Measurements from ENCODE around the gene BACE1.
"Not testable (repeated sequence)": the region's sequence is repeated elsewhere in the genome, so short reads cannot be mapped to it uniquely, and the experiment has no call there.

The BACE1 gene

DNA sequence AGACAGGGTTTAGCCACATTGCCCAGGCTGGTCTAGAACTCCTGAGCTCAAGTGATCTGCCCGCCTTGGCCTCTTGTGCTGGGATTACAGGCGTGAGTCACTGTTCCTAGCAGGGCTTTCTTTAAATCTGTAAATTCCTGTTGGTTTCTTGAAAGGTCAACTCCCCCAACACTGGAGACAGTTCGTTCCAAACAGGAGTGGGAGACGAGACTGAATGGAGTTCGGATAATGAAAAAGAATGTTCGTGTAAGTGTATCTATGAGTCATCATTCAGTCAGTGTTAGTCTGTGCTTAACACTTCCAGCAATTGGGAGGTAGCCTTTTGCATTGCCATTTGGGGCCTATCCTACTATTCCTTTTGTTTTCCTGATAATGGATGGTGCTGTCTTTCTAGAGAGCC lies 34.9 kb downstream of the BACE1 start:
- TF ChIP-seq, protein P1, sequence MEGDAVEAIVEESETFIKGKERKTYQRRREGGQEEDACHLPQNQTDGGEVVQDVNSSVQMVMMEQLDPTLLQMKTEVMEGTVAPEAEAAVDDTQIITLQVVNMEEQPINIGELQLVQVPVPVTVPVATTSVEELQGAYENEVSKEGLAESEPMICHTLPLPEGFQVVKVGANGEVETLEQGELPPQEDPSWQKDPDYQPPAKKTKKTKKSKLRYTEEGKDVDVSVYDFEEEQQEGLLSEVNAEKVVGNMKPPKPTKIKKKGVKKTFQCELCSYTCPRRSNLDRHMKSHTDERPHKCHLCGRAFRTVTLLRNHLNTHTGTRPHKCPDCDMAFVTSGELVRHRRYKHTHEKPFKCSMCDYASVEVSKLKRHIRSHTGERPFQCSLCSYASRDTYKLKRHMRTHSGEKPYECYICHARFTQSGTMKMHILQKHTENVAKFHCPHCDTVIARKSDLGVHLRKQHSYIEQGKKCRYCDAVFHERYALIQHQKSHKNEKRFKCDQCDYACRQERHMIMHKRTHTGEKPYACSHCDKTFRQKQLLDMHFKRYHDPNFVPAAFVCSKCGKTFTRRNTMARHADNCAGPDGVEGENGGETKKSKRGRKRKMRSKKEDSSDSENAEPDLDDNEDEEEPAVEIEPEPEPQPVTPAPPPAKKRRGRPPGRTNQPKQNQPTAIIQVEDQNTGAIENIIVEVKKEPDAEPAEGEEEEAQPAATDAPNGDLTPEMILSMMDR (IDR thresholded peaks at IDR 0.05; ENCODE audit: insufficient read depth, low read length, poor library complexity, severe bottlenecking): no peak
- peaks cover 10% of the 10 kb centered on the region for H3K36me3 ChIP-seq (ENCODE audit: control insufficient read depth, insufficient read depth, low read length)
- H3K27me3 ChIP-seq (replicated peaks; ENCODE audit: control insufficient read depth, insufficient read depth, low read length): no peaks in the 10 kb centered on the region
- H3K4me3 ChIP-seq (replicated peaks; ENCODE audit: low read depth, low read length): no peak overlapping the region
- DNase-seq (ENCODE audit: extremely low read depth, insufficient read length): no peak

DNA sequence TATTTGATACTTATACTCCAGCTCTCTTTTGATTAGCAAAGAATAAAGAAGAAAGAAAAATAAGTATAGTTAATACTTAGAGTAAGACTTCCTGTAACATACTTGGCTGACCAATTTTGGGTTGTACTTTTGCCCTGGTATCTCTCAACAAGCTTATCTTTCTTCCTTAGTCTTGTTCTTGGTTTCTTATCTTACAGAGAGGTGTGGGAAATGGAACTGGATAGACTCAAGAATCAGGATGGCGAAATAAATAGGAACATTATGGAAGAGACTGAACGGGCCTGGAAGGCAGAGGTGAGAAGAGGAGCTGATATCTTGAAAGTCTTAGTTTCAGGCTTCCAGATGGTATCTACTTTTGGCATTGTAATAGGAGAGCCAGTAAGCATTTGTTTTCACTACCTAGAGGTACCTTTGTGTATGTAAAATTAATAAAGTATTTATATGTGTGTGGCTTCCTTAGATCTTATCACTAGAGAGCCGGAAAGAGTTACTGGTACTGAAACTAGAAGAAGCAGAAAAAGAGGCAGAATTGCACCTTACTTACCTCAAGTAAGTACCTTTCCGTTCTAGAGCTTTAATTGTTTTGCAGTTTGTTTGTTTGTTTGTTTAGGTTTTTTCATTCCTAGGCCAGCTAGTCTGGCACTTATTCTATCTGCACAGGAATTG lies 36.2 kb downstream of the BACE1 start:
- TF ChIP-seq, protein P1 (IDR thresholded peaks at IDR 0.05; ENCODE audit: insufficient read depth, low read length, poor library complexity, severe bottlenecking): no peak
- peaks cover 10% of the 10 kb centered on the region for H3K36me3 ChIP-seq (ENCODE audit: control insufficient read depth, insufficient read depth, low read length)
- H3K27me3 ChIP-seq (replicated peaks; ENCODE audit: control insufficient read depth, insufficient read depth, low read length): no peaks in the 10 kb centered on the region
- no peak for DNase-seq (ENCODE audit: extremely low read depth, insufficient read length)
- no peak overlapping the region for H3K4me3 ChIP-seq (replicated peaks; ENCODE audit: low read depth, low read length)

DNA sequence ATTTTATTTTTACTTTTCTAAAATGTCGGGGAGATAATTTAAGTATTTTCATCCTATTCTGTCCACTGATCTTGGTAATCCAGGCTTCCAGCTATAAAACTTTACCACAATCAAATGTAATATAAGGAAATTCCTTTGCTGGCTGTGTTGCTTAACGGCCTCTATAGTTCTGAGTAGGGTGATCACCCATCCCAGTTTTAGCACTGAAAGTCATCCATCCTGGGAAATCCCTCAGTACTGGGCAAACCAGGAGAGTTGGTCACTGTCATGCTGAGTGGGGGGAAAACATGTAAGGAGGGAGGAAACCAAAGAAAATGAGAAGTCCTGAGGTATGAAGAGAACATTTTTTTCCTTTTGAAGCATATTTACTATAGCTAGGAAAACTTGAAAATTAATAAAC lies 37.7 kb downstream of the BACE1 start:
- H3K36me3 ChIP-seq (ENCODE audit: control insufficient read depth, insufficient read depth, low read length): peaks cover 10% of the 10 kb centered on the region
- TF ChIP-seq, protein P1 (IDR thresholded peaks at IDR 0.05; ENCODE audit: insufficient read depth, low read length, poor library complexity, severe bottlenecking): no peak
- no peak for DNase-seq (ENCODE audit: extremely low read depth, insufficient read length)
- no peaks in the 10 kb centered on the region for H3K27me3 ChIP-seq (replicated peaks; ENCODE audit: control insufficient read depth, insufficient read depth, low read length)
- H3K4me3 ChIP-seq (replicated peaks; ENCODE audit: low read depth, low read length): no peak overlapping the region

DNA sequence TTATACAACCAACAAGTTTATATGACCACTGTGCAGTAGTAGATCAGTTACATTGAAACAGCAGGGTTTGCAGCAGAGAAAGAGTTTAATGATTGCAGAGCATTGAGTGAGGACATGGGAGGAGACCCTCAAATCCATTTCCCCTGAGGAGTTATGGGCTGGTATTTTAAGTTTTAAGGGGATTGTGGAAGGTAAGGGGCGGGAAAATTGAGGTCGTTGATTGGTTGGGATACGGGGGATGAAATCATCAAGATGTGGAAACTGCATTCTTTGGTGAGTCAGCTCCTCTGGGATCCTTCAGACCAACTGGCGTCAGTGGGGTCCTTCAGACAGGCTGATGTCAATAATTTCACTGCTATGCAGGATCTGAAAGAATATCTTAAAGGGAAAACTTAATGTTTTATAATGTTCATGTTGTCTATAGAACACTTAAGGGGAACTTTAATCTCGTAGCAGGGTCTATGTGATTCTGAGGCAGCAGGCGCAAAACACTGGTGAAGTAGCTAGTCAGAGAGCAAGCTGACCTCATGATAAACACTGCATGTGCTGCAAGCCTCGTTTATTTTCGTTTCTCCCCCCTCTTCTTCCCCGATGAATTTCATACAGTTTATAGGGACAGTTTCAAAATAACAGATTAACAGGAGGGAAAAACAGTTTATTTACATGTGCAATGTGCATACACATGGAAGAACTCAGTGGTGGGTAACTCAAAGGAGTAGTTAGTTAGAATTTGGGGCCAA lies 42.3 kb downstream of the BACE1 start:
- H3K27me3 ChIP-seq (replicated peaks; ENCODE audit: control insufficient read depth, insufficient read depth, low read length): no peaks in the 10 kb centered on the region
- H3K4me3 ChIP-seq (replicated peaks; ENCODE audit: low read depth, low read length): no peak overlapping the region
- H3K36me3 ChIP-seq (ENCODE audit: control insufficient read depth, insufficient read depth, low read length): peaks cover 2% of the 10 kb centered on the region
- DNase-seq (ENCODE audit: extremely low read depth, insufficient read length): no peak
- TF ChIP-seq, protein P1 (IDR thresholded peaks at IDR 0.05; ENCODE audit: insufficient read depth, low read length, poor library complexity, severe bottlenecking): no peak

DNA sequence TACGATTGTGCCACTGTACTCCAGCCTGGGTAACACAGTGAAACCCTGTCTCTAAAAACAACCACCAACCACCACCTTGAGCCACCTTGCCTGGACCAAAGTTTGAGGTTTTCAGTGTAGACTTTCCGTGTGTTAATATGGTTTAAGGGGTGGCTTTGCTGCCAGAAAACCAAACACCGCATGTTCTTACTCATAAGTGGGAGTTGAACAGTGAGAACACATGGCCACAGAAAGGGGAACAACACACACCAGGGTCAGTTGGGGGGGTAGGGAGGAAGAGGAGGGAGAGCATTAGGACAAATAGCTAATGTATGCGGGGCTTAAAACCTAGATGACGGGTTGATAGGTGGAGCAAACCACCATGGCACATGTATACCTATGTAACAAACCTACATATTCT lies 43.9 kb downstream of the BACE1 start:
- H3K4me3 ChIP-seq (replicated peaks; ENCODE audit: low read depth, low read length); DNase-seq (ENCODE audit: extremely low read depth, insufficient read length); H3K36me3 ChIP-seq (ENCODE audit: control insufficient read depth, insufficient read depth, low read length); H3K27me3 ChIP-seq (replicated peaks; ENCODE audit: control insufficient read depth, insufficient read depth, low read length): not testable (repeated sequence)

DNA sequence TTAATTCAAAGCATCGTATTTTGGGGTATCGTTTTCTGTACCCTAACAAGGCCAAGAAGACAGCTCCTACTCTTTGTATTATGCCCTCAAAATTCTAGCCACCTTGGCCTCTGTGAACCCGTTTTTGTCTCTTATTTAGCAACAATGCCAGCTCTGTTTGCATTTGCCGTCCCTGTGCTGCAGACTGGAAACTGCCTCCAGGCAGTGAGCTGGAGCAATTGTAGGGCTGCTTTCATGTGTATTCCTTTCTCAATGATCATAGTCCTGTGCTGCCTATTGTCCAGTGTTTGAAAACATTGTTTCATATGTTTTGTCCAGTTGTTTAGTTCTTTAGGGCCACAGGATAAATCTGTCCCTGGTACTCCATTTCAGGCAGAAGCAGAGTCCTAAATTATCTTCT lies 44.8 kb downstream of the BACE1 start:
- Histone ChIP-seq H3K36me3 (ENCODE audit: control insufficient read depth, insufficient read depth, low read length) (peaks cover 2% of the 10 kb centered on the region), H3K4me3 (replicated peaks; ENCODE audit: low read depth, low read length) (no peak overlapping the region), H3K27me3 (replicated peaks; ENCODE audit: control insufficient read depth, insufficient read depth, low read length) (no peaks in the 10 kb centered on the region)
- no peak for DNase-seq (ENCODE audit: extremely low read depth, insufficient read length)
- TF ChIP-seq, protein P1 (IDR thresholded peaks at IDR 0.05; ENCODE audit: insufficient read depth, low read length, poor library complexity, severe bottlenecking): no peak
